HG02840 (cell line): ENCODE data around the gene PDE9A.

Source experiments
- ATAC-seq: cut with Tn5 transposase; IDR thresholded peaks from one replicate; pipeline ENCODE4 v1.9.1; 2021; ENCODE audit warnings: mild to moderate bottlenecking, moderate library complexity, moderate number of reproducible peaks; ENCODE audit not compliant: unreplicated experiment, low FRiP score

PDE9A gene

DNA sequence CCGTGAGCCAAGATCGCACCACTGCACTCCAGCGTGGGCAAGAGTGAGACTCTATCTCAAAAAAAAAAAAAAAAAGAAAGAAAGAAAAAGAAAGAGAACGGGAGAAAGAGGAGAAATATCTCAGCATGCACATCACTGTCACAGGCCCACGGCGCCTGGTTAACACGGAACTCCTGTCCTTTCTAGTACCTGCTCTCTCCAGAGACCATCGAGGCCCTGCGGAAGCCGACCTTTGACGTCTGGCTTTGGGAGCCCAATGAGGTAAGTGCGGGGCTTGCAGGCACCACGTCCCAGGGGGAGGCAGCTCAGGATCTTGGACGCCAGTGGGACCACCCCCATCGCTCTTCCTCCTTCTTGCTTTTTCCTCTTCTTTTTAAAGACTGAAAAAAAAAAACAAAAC is 100.4 kb downstream of the PDE9A start:
- ATAC-seq = no peak

DNA sequence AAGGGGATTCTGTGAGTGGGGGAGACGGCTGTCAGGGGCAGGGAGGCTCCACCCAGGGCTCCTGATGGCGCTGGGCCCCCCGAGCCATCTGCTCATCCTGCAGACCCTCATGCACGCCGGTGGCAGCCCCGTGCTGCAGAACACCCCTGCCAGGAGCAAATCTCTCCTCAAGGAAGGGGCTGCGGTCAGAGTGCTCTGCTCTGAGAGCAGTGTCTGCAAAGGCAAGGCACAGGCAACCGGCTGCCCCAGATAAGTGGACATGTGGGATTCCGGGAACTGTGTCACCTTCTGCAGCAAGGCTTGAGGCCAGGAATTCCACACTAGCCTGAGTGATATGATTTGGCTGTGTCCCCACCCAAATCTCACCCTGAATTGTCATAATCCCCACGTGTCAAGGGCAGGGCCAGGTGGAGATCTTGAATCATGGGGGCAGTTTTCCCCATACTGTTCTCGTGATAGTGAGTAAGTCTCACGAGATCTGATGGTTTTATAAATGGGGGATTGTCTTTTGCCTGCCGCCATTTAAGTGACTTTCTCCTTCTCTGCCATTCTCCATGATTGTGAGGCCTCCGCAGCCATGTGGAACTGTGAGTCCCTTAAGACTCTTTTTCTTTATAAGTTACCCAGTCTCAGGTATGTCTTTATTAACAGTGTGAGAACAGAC is 101.0 kb downstream of the PDE9A start:
- ATAC-seq = no peak

DNA sequence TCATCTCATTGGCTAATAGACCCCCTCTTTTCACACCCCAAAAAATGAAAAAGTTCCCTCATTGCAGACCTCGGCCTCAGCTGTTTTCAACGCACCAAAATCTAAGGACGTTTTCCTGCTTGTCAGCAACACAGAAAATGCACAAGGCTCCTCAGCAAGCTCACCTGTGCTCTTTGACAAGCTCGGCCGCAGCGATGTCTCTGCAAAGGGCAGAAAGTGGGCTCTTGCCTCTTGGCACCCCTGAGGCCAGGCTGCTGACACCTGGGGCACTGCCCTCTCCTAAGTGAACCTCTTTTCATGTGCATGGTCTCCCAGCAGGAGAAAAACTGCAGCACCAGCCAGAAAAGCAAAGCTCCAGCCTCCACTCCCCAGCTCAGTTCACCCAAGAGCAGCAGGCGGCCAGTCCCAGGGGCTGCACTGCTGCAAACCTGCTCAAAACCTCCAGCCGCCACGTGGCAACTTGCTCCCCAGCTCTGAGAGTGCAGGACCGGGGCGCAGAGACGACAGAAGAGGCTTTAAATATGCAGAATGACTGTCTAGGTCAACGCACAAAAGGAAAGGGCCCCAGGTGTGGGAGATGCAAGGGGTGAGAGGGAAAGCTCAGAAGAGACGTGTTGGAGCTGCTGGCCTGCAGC is 101.7 kb downstream of the PDE9A start:
- ATAC-seq = no peak

DNA sequence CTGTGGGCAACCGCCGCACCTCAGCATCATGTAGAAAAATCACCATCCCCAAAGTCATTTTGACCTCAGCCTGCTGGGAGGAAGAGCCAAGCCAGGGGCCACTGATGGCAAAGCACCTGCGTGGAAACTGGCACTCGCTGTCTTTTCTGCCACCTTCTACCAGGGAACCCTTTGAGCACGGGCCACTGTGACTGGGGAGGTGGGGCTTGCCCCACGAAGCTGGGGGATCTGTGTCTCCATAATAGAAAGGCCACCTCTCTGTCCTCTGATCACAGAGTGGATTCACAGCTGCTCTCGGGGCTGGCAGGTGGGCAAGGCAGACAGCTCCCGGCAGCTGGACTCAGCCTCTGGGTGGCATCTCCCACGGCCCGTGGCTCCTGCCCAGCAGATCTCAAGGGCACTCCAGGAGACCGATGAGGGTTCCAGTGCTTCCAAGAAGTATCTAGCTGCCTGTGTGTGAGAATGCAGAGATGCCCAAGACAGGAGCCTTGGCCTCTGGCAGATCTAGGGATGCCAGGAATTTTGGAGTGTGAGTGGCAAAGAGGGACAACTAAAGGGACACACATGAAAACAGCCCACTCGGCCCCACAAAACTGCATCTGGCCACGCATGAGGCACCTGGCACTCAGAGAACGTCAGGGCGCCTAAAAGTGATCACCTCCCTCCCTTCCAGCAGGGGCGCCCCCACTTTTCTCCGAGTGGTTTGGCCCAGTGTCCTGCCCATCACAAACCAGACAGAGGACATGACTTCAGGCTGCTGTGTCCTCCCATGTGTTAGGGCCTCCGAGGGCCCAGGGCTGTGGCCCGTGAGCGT is 102.6 kb downstream of the PDE9A start:
- no peak for ATAC-seq

DNA sequence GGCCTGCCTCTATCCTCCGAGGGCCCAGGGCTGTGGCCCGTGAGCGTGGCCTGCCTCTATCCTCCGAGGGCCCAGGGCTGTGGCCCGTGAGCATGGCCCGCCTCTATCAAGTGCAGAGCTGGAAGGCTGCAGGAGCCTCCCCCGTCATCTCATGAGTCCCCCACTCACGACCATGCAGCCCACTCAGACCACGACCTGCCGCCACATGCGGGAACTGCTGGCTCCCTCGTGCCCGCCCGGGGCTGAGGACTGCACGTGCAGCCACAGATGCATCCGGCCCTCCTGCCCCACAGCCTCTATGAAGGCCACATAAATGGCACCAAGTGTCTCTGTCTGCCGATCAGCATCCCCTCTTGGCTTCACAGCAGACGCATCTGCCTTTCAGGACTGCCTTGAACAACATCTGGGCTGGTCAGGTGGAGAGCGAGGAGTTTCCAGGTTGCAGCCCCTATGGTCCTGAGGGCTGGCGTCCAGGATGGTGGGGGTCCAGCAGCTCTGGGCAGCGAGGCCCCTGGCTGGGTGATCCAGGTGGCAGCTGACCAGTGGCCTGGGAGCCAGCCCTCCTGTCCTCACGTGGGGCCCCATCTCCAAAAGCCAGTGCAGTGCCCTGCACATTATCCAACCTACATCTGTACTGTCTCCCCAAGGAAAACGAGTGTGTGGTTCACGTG is 103.3 kb downstream of the PDE9A start:
- ATAC-seq = no peak

DNA sequence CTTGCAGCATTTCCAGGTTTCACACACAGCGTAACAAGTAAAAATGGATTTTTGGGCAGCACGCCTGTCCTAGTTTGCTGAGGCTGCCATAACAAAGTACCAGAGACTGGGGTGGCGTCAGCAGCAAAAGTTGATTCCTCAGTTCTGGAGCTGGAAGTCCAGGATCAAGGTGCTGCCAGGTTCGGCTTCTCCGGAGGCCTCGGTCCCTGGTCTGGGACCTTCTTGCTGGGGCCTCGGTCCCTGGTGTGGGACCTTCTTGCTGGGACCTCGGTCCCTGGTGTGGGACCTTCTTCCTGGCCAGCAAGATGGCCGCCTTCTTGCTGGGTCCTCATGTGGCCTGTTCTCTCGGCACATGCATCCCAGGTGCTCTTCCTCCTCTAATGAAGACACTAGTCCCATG is 104.0 kb downstream of the PDE9A start:
- ATAC-seq = no peak

DNA sequence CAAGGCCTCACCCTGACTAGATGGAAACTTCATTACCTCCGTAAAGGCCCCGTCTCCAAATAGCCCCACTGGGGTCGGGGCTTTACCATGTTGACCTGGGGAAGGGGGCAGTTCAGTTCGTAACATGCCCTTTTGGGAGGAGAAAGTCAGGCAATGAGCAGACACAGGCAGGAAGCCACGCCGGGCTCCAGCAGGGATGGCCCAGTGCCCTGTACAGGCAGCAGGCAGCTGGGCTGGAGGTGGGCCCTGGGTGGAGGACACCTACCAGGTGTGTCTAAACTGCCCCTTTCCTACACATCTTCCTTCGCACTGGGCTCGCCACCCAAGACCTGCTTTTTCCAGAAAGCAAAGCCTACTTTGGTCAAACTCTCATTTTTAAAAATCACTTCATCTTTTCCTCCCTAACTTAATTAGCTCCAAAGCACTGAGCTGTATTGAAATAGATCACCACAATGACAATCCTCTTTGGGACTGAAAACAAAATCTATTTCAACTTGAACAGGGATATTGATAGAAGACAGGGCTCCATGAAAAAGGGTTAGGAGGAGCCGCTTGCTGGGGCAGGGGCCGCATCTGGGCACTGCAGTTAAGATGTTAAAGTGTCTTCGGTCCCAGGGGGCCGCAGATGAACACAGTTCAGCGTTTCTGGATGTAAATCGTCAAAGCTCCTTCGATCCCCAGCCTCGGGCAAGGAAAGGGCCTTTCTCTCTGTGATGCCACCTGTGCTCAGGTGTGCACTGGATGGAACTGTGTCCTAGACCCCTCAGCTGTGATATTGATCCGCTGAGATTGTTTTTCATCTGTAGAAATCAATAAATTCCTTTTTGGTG is 104.6 kb downstream of the PDE9A start:
- ATAC-seq = no peak

DNA sequence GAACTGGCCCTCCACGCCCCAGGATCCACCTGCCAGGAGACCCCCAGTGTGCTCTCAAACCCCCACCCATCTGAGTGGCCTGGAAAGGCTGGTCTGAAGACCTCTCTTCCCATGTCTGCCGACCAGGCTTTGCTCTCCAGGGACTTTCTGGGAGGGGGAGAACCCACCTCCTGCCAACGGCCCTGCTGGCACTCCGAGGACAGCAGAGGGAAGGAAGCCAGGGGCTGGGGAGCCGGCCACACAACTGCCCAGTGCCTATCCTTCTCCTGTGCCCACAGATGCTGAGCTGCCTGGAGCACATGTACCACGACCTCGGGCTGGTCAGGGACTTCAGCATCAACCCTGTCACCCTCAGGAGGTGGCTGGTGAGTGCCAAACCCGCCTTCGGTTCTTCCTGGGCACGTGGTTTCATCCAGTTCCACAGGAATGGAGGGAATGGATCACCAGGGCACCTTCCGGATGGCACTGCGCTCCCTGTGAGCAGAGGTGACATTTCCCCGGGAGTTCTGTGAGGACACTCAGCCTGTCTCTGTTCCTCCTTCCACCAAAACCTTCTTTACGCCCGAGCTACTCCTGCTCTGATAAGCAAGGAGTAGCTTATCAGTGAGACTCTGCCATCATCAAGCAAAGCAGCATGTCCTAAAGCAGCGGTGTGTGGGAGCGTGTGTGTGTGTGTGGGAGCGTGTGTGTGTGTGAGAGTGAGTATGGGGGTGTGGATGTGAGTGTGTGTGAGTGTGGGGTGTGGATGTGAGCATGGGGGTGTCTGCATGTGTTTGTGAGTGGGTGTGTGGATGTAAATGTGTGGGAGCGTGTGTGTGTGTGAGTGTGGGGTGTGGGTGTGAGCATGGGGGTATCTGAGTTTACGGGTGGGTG is 105.5 kb downstream of the PDE9A start:
- ATAC-seq = no peak

DNA sequence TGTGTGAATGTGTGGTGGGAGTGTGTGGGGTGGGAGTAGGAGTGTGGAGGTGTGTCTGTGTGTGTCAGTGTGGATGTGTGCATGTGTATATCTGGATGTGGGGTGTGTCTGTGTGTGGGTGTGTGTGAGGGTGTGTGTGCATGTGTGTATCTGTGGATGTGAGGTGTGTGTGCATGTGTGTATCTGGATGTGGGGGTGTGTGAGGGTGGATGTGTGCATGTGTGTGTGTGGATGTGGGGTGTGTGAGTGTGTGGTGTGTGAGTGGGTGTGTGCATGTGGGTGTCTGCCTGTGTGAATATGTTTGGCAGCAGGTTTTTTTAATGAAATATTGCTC is 106.1 kb downstream of the PDE9A start:
- no peak for ATAC-seq

DNA sequence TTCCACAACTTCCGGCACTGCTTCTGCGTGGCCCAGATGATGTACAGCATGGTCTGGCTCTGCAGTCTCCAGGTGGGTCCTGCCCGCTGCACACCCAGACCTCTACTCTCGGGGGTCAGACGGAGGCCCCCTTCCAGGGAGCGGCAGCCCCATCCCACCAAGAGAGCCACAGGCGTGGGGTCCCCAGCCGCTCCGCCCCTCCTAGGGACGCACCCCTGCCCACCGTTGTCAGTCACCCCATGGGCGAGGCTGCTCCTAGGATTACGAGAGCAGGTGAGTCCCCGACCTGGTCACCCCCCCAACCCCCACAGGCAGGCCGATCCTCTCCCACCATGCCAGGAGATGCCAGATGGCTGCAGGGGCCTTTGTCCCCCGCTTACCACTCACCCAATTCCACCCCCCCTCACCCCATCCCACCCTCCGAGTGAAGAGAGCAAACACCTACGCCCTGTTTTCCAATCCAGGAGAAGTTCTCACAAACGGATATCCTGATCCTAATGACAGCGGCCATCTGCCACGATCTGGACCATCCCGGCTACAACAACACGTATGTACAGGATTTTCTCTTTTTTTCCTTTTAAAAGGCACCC is 107.0 kb downstream of the PDE9A start:
- no peak for ATAC-seq

DNA sequence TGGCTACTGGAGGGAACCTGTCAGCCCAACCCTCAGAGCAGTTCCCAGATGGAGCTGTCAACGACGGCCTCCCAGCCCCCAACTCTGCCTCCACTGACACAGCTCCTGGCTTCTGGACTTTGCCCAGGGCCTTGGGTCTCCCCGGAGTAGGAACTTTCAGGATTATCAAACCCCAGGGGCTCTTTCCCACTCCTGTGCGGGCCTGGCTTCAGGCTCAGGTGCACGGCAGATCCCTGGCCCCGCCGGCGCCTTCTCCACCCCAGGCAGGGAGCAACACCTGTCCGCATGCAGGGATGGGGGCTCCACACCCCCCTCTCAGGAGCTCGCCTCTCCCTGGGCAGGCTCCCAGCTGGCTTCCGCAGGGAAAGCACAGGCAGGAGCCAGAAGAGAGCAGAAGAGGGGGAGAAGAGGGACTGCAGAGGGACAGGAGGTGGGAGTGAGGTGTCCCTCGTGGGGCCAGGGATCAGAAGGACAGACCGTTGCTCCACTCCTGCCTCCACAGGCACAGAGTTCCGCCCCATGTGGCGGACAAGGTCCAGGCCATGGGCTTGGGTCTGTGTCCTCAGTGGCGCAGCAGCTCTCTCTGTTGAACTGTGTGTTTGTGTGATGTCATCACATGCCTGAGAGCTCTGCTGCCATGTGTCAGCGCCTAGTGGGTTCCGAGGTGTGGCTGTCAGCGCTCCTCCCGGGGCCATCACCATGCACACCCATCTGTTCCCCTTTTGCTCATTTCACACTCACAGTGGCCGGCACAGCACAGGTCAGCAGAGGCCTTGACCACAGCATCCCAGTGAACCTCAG is 107.7 kb downstream of the PDE9A start:
- no peak for ATAC-seq

DNA sequence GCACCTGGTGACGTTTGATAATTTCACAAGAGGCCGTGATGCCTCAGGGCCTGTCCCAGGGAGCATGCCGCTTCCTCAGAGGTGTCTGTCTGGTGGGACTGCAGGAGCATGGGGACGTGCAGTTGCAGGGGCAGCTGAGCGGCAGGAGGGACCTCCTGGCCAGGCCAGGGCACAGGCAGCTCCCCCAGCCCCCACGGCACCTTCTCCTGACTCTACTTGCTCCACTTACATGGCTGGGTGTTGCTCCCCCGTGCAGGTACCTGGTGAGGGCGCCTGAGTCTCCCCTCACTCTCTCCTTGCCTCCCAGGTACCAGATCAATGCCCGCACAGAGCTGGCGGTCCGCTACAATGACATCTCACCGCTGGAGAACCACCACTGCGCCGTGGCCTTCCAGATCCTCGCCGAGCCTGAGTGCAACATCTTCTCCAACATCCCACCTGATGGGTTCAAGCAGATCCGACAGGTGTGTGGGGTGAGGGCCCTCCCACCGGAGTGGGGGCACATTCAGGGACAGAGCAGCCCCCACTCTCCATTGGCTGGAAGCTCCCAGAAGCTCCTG is 108.4 kb downstream of the PDE9A start:
- ATAC-seq = no peak

DNA sequence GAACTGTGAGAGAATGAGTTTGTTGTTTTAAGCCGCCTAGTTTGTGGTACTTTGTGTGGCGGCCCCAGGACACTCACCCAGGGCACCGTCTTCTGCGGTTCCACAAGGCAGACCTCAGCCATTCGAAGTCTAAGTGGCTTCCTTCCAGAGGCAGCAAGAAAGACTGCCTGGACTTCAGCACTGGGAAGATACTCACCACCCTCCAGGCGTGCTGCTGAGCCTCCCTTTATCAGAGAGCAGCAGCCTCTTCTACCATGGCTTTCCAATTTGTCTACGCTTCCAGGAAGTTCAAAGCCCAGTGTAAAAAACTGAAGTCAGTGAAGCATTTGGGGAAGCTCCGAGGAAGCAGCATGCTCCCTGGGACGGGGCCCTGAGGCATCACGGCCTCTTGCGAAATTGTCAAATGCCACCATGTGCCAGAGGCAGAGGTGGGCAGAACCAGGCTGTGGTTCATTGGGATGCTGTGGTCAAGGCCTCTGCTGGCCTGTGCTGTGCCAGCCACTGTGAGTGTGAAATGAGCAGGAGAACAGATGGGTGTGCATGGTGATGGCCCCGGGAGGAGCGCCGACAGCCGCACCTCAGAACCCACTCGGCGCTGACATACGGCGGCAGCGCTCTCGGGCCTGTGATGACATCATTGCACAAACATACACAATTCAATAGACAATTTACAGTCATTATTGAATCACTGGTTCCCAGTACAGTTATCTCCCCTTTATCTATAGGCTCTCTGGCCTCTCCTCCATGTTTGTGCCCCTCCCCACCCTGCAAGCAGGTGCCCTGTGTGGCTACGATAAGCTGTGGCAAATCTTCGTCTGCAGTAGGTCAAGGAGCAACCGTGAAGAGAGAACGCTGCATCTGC is 110.4 kb downstream of the PDE9A start:
- ATAC-seq = no peak

DNA sequence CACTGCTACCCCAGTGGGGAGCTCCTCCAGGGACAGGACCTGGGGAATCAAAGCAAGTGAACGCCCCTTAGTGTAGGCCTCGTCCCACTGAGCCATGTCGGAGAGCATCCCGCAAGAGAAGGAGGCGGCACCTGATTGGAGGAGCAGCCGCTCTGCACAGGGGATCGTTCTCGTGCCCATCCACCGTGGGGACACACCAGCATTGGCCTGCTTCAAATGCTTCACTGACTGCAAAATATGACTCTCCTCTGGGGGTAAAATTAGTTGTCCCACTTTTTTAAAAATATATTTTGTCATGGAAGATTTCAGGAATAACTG is 111.0 kb downstream of the PDE9A start:
- no peak for ATAC-seq

DNA sequence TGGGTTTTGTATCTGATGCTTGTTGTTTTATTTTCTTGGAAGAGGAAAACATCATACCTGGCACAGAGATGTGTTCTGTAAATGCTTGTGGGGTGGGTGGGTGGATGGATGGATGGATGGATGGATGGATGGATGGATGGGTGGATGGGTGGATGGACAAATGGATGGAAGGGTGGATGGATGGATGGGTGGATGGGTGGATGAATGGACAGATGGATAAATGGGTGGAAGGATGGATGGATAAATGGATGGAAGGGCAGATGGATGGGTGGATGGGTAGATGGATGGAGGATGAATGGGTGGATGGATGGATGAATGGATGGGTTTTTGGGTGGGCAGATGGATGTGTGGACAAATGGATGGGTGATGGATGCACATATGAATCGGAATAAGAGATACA is 111.5 kb downstream of the PDE9A start:
- no peak for ATAC-seq

DNA sequence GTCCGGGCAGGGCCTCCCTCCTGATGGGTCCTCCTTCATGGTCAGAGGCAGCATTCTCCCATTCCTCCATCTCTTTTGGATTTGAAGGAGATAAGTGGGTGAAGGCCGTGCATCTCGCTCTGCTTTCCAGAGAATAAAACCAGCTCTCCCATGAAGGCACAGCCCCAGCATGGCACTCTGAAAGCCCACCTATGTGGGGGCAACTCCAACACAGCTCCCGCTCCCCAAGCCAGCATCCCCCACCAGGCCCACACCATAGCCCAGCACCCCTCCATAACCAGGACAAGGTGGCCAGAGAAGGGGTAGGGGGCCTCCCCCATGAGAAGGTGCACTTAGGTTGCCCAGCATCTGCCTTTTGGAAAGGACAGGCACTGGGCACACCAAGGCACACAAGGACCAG is 112.2 kb downstream of the PDE9A start:
- ATAC-seq = no peak
